HCT116 (cell line): Measurements from ENCODE around the gene MGAT4A. TPM values are rescaled to one million over a fixed set of nuclear protein-coding genes. Genes with fewer than 3 reads are reported as not detected.

Source experiments
- ATAC-seq: fragments of 200-7000 bp; cut with Tn5 transposase; 2 replicates; pipeline ENCODE4 v1.9.1; 2020; ENCODE audit warnings: mild to moderate bottlenecking, moderate library complexity
- BruUV-seq: library from RNA; stranded (reverse); fragments of 400-500 nt; replicated peaks from 2 replicates; lab custom pipeline; 2021; lab: Mats Ljungman, UMichigan
- CTCF ChIA-PET: fragments of 300-600 bp; sonication (Branson Sonifier 250); formaldehyde crosslinking; loops from one replicate; lab custom pipeline; 2021; ENCODE audit warnings: antibody characterized with exemption; lab: Charles Lee
- POLR2A ChIA-PET: fragments of 300-600, 350-600 bp; sonication (Branson Sonifier 250); formaldehyde crosslinking; loops from one replicate; lab custom pipeline; 2021; ENCODE audit warnings: antibody characterized with exemption; lab: Charles Lee
- RAD21 ChIA-PET, 2 experiments: fragments of 300-600 bp; sonication (Branson Sonifier 250); formaldehyde crosslinking; loops; one replicate each; lab custom pipeline; 2023; ENCODE audit warnings: low total read pairs in 2 of 2; ENCODE audit not compliant: uncharacterized antibody in 2 of 2, unreplicated experiment in 2 of 2, low non-redundant PET in 1 of 2; lab: Charles Lee
- DNase-seq: peaks from one replicate; pipeline ENCODE4 v3.0.0-alpha.2; 2010; ENCODE audit warnings: low read depth, low spot score
- H2AFZ ChIP-seq: fragments of 200-600 bp; shearing (Covaris generic), sonication (generic); 2 replicates; pipeline ENCODE4 v1.6.1; 2017; ENCODE audit warnings: low read depth, mixed run types, mixed read lengths, antibody characterized with exemption, low read length; ENCODE audit not compliant: poor library complexity, severe bottlenecking
- H3K27ac ChIP-seq: 2 replicates; pipeline ENCODE4 v1.5.1; 2012; ENCODE audit warnings: low read depth, low read length
- H3K27me3 ChIP-seq: fragments of 200-600 bp; sonication (generic); 2 replicates; pipeline ENCODE4 v1.6.1; 2016; ENCODE audit warnings: mixed run types, low read length, mixed read lengths; ENCODE audit not compliant: insufficient read depth
- H3K36me3 ChIP-seq, 2 experiments: fragments of 200-500 bp in 1 of 2; fragments of 200-600 bp in 1 of 2; sonication (Bioruptor generic) in 1 of 2; sonication (generic) in 1 of 2; 2 replicates each; pipeline versions ENCODE4 v1.5.1 to v1.6.1; 2014 to 2016; ENCODE audit warnings: low read length in 2 of 2, inconsistent platforms in 1 of 2, mixed read lengths in 1 of 2, mixed run types in 1 of 2; ENCODE audit not compliant: insufficient read depth in 2 of 2, control insufficient read depth in 1 of 2
- H3K4me1 ChIP-seq, 2 experiments: fragments of 200-600 bp in 1 of 2; sonication (generic) in 1 of 2; 2 replicates each; pipeline versions ENCODE4 v1.5.1 to v1.6.1; 2012 to 2017; ENCODE audit warnings: low read length in 2 of 2, inconsistent platforms in 1 of 2, mild to moderate bottlenecking in 1 of 2, mixed read lengths in 1 of 2, mixed run types in 1 of 2, moderate library complexity in 1 of 2; ENCODE audit not compliant: insufficient read depth in 2 of 2, control insufficient read depth in 1 of 2
- H3K4me2 ChIP-seq: fragments of 200-600 bp; sonication (generic); 2 replicates; pipeline ENCODE4 v1.6.1; 2017; ENCODE audit warnings: mixed run types, low read length, mixed read lengths
- H3K4me3 ChIP-seq, 2 experiments: fragments of 200-600 bp in 1 of 2; sonication (generic) in 1 of 2; replicated peaks in 1 of 2; 2 replicates each; pipeline ENCODE4 v1.5.1; 2011 to 2016; ENCODE audit warnings: low read length in 2 of 2, control low read depth in 1 of 2, low read depth in 1 of 2, mild to moderate bottlenecking in 1 of 2, mixed read lengths in 1 of 2, mixed run types in 1 of 2
- H3K79me2 ChIP-seq: fragments of 200-600 bp; sonication (generic); 2 replicates; pipeline ENCODE4 v1.6.1; 2017; ENCODE audit warnings: mild to moderate bottlenecking, mixed run types, low read length, moderate library complexity, mixed read lengths; ENCODE audit not compliant: insufficient read depth
- H3K9ac ChIP-seq: fragments of 200-600 bp; sonication (generic); 2 replicates; pipeline ENCODE4 v1.6.1; 2016; ENCODE audit warnings: low read length, mixed read lengths
- H3K9me2 ChIP-seq: fragments of 200-600 bp; sonication (generic), shearing (Covaris generic); 2 replicates; pipeline ENCODE4 v1.6.1; 2017; ENCODE audit warnings: mixed run types, mild to moderate bottlenecking, moderate library complexity; ENCODE audit not compliant: insufficient read depth
- H3K9me3 ChIP-seq, 2 experiments: fragments of 200-500 bp in 1 of 2; fragments of 200-600 bp in 1 of 2; sonication (Bioruptor generic) in 1 of 2; sonication (generic) in 1 of 2; 2 replicates each; pipeline ENCODE4 v1.6.1; 2014 to 2017; ENCODE audit warnings: low read length in 2 of 2, mixed read lengths in 2 of 2, inconsistent platforms in 1 of 2, low read depth in 1 of 2, mild to moderate bottlenecking in 1 of 2, mixed run types in 1 of 2, moderate library complexity in 1 of 2; ENCODE audit not compliant: control insufficient read depth in 1 of 2, insufficient read depth in 1 of 2
- H4K20me1 ChIP-seq: fragments of 200-600 bp; sonication (generic), shearing (Covaris generic); 2 replicates; pipeline ENCODE4 v1.6.1; 2017; ENCODE audit warnings: mixed run types, mild to moderate bottlenecking, moderate library complexity; ENCODE audit not compliant: insufficient read depth
- CBX3 ChIP-seq: IDR thresholded peaks from 2 replicates; pipeline ENCODE4 v1.6.1; 2012; ENCODE audit warnings: low read depth
- EZH2 ChIP-seq: fragments of 200-600 bp; sonication (generic); IDR thresholded peaks from 2 replicates; pipeline ENCODE4 v1.6.1; 2017; ENCODE audit warnings: antibody characterized with exemption, mixed run types
- FOSL1 ChIP-seq: IDR thresholded peaks from 2 replicates; pipeline ENCODE4 v1.6.1; 2012; ENCODE audit warnings: low read depth
- YY1 ChIP-seq: IDR thresholded peaks from 2 replicates; pipeline ENCODE4 v1.6.1; 2011; ENCODE audit warnings: low read length, low read depth, moderate library complexity, mild to moderate bottlenecking; ENCODE audit not compliant: insufficient replicate concordance; ENCODE audit errors: extremely low read depth
- ZBTB33 ChIP-seq: IDR thresholded peaks from 2 replicates; pipeline ENCODE4 v1.6.1; 2011; ENCODE audit warnings: mild to moderate bottlenecking, low read length, moderate library complexity; ENCODE audit not compliant: insufficient replicate concordance; ENCODE audit errors: extremely low read depth
- ZFX ChIP-seq: fragments of 450-650 bp; IDR thresholded peaks from 2 replicates; pipeline ENCODE4 v1.6.1; 2017
- ZNF274 ChIP-seq: fragments of 200-500 bp; sonication (Bioruptor generic); IDR thresholded peaks from 2 replicates; pipeline ENCODE4 v1.6.1; 2014; ENCODE audit warnings: mild to moderate bottlenecking, low read depth, low read length, inconsistent platforms
- intact Hi-C: fragments of 100-400 bp; cut with micrococcal nuclease; formaldehyde crosslinking; loops from 2 replicates; pipeline ENCODE4 v1.10.0; 2022
- total RNA-seq: library from RNA; stranded (reverse); gene quantifications from one replicate; pipeline ENCODE4 v1.2.1, GENCODE V29; 2021; ENCODE audit not compliant: unreplicated experiment

Gene MGAT4A
- total RNA-seq, 1 experiment from 2014 or later, result 10.2 TPM

GRCh38 chr2:98750593-98751282 lies 19.8 kb upstream of the MGAT4A start:
- H3K4me1 ChIP-seq, result no peaks in the 10 kb centered on the region
- DNase-seq (no peak), ATAC-seq (no peak)
- H3K27me3 ChIP-seq, result no peaks in the 10 kb centered on the region
- no TSS peak for BruUV-seq
- no peaks in the 10 kb centered on the region for H3K79me2 ChIP-seq
- no peaks in the 10 kb centered on the region for H3K36me3 ChIP-seq
- no peak overlapping the region for H2AFZ ChIP-seq
- no peaks in the 10 kb centered on the region for H3K9me2 ChIP-seq
- intact Hi-C loops, result no loop called here
- H3K9ac ChIP-seq, result no peak overlapping the region
- ChIA-PET CTCF (no interaction called here), POLR2A (no interaction called here), RAD21 (no interaction called here)
- H3K27ac ChIP-seq, result no peak overlapping the region
- TF ChIP-seq ZBTB33 (no peak), ZNF274 (no peak)
- H4K20me1 ChIP-seq, result no peaks in the 10 kb centered on the region
- H3K4me3 ChIP-seq, result no peak overlapping the region
- H3K9me3 ChIP-seq, result no peaks in the 10 kb centered on the region
- no peak overlapping the region for H3K4me2 ChIP-seq

GRCh38 chr2:98749066-98749450 lies 18.1 kb upstream of the MGAT4A start:
- DNase-seq (no peak), ATAC-seq (no peak)
- Histone ChIP-seq H3K36me3 (no peaks in the 10 kb centered on the region), H2AFZ (no peak overlapping the region), H3K4me2 (no peak overlapping the region), H3K4me3 (no peak overlapping the region), H3K27ac (no peak overlapping the region), H3K79me2 (no peaks in the 10 kb centered on the region), H3K9me2 (no peaks in the 10 kb centered on the region), H3K27me3 (no peaks in the 10 kb centered on the region), H3K9ac (no peak overlapping the region), H4K20me1 (no peaks in the 10 kb centered on the region), H3K9me3 (no peaks in the 10 kb centered on the region), H3K4me1 (peaks cover 0 to 4% of the 10 kb centered on the region in 2 experiments; a peak in 1 of 4 replicates)
- CTCF ChIA-PET, result no interaction called here
- TF ChIP-seq ZFX (no peak), YY1 (no peak), EZH2 (no peak), FOSL1 (no peak), CBX3 (no peak)
- no TSS peak for BruUV-seq
- intact Hi-C loops, result no loop called here
- RAD21 ChIA-PET, result no interaction called here
- POLR2A ChIA-PET, result no interaction called here
